WTC11 (cell line): ENCODE measurements around the gene CDK11B.
"Not testable (repeated sequence)": the region's sequence is repeated elsewhere in the genome, so short reads cannot be mapped to it uniquely, and the experiment has no call there.

Experiments
- ATF1 ChIP-seq: sonication (generic); formaldehyde crosslinking; IDR thresholded peaks from 2 replicates; pipeline ENCODE4 v1.8.1; 2023; ENCODE audit warnings: mild to moderate bottlenecking, moderate library complexity, missing genetic modification reagents
- ATF3 ChIP-seq: sonication (generic); formaldehyde crosslinking; conservative IDR thresholded peaks from 2 replicates; pipeline ENCODE4 v1.8.1; 2022; ENCODE audit warnings: mild to moderate bottlenecking, missing genetic modification reagents
- CTCF ChIP-seq: fragments of 200-600 bp; IDR thresholded peaks from 2 replicates; pipeline ENCODE4 v1.8.0; 2022; ENCODE audit warnings: antibody characterized with exemption
- HMGXB4 ChIP-seq: sonication (generic); formaldehyde crosslinking; IDR thresholded peaks from 2 replicates; pipeline ENCODE4 v1.8.1; 2023; ENCODE audit warnings: mild to moderate bottlenecking, moderate library complexity, missing genetic modification reagents
- NFYB ChIP-seq: sonication (generic); formaldehyde crosslinking; conservative IDR thresholded peaks from 2 replicates; pipeline ENCODE4 v1.8.0; 2022; ENCODE audit warnings: low read depth, missing genetic modification reagents
- PRRX2 ChIP-seq: fragments of 250-450 bp; sonication (Bioruptor Pico); IDR thresholded peaks from 2 replicates; pipeline ENCODE4 v1.8.0; 2021; ENCODE audit warnings: mild to moderate bottlenecking
- ZBTB21 ChIP-seq: sonication (generic); formaldehyde crosslinking; IDR thresholded peaks from 2 replicates; pipeline ENCODE4 v1.8.1; 2023; ENCODE audit warnings: mild to moderate bottlenecking, missing genetic modification reagents, borderline replicate concordance
- ZNF281 ChIP-seq: sonication (generic); formaldehyde crosslinking; IDR thresholded peaks from 2 replicates; pipeline ENCODE4 v1.8.0; 2023; ENCODE audit warnings: mild to moderate bottlenecking, missing genetic modification reagents

- not testable (repeated sequence) for TF ChIP-seq NFYB (CRISPR knock-in tag); HMGXB4 (CRISPR knock-in tag); ATF3 (CRISPR knock-in tag); CTCF; ZBTB21; PRRX2 (CRISPR knock-in tag); ZNF281 (CRISPR knock-in tag); ATF1
These were observed 25.4 kb downstream of the CDK11B start for GRCh38 chr1:1633409-1633808.
